ENCODE data around the gene NFE2L1.

Gene NFE2L1

GRCh38 chr17:48100160-48100559 is 52.0 kb downstream of the NFE2L1 start:
- in situ Hi-C loops (cut with HindIII; ENCODE audit: low pct_unique_long_range_greater_than_20kb, low sequenced_read_pairs): no loop called here
- DNase-seq (ENCODE audit: low read depth in 1 of 2, low spot score in 1 of 2): peak in 1 of 2 experiments; percentile 29
- no peak for TF ChIP-seq JUND (IDR thresholded peaks at IDR 0.05; ENCODE audit: low read depth)

GRCh38 chr17:48100591-48101011 is 52.4 kb downstream of the NFE2L1 start:
- DNase-seq (ENCODE audit: low read depth in 1 of 2, low spot score in 1 of 2): peak; percentile 45 to 86
- TF ChIP-seq JUND (IDR thresholded peaks at IDR 0.05; ENCODE audit: low read depth): no peak
- in situ Hi-C loops (cut with HindIII; ENCODE audit: low pct_unique_long_range_greater_than_20kb, low sequenced_read_pairs): no loop called here

GRCh38 chr17:48101012-48101720 is 53.0 kb downstream of the NFE2L1 start, which contains the start of gene CBX1:
TSS of gene CBX1 (minus strand) at chr17:48101478. CDS start at chr17:48077004, 24,474 bp downstream.
- TF ChIP-seq JUND (IDR thresholded peaks at IDR 0.05; ENCODE audit: low read depth): no peak
- DNase-seq (ENCODE audit: low read depth in 1 of 2, low spot score in 1 of 2): peak; percentile 75 to 97
- in situ Hi-C loops (cut with HindIII; ENCODE audit: low pct_unique_long_range_greater_than_20kb, low sequenced_read_pairs): no loop called here

GRCh38 chr17:48102043-48102750 is 54.0 kb downstream of the NFE2L1 start:
- in situ Hi-C loops (cut with HindIII; ENCODE audit: low pct_unique_long_range_greater_than_20kb, low sequenced_read_pairs): no loop called here
- DNase-seq (ENCODE audit: low read depth in 1 of 2, low spot score in 1 of 2): no peak
- no peak for TF ChIP-seq JUND (IDR thresholded peaks at IDR 0.05; ENCODE audit: low read depth)

- in situ Hi-C loops (cut with HindIII; ENCODE audit: low pct_unique_long_range_greater_than_20kb, low sequenced_read_pairs): no loop called here
- TF ChIP-seq JUND (IDR thresholded peaks at IDR 0.05; ENCODE audit: low read depth): no peak
- peak in 1 of 2 experiments; percentile 36 for DNase-seq (ENCODE audit: low read depth in 1 of 2, low spot score in 1 of 2)
These were observed 54.9 kb downstream of the NFE2L1 start for GRCh38 chr17:48102798-48103715.

- no peak for TF ChIP-seq JUND (IDR thresholded peaks at IDR 0.05; ENCODE audit: low read depth)
- in situ Hi-C loops (cut with HindIII; ENCODE audit: low pct_unique_long_range_greater_than_20kb, low sequenced_read_pairs): no loop called here
- DNase-seq (ENCODE audit: low read depth in 1 of 2, low spot score in 1 of 2): no peak
These were observed 56.3 kb downstream of the NFE2L1 start for GRCh38 chr17:48104440-48104839.

GRCh38 chr17:48106802-48107136 is 58.6 kb downstream of the NFE2L1 start:
- TF ChIP-seq JUND (IDR thresholded peaks at IDR 0.05; ENCODE audit: low read depth): no peak
- in situ Hi-C loops (cut with HindIII; ENCODE audit: low pct_unique_long_range_greater_than_20kb, low sequenced_read_pairs): no loop called here
- DNase-seq (ENCODE audit: low read depth in 1 of 2, low spot score in 1 of 2): no peak

GRCh38 chr17:48107137-48108055 is 59.2 kb downstream of the NFE2L1 start, which contains the start of gene SNX11:
TSS of gene SNX11 (plus strand) at chr17:48107766. CDS start at chr17:48112044, 4,278 bp downstream.
- peak; percentile 86 to 95 for DNase-seq (ENCODE audit: low read depth in 1 of 2, low spot score in 1 of 2)
- in situ Hi-C loops (cut with HindIII; ENCODE audit: low pct_unique_long_range_greater_than_20kb, low sequenced_read_pairs): no loop called here
- TF ChIP-seq JUND (IDR thresholded peaks at IDR 0.05; ENCODE audit: low read depth): no peak

- DNase-seq (ENCODE audit: low read depth in 1 of 2, low spot score in 1 of 2): no peak
- in situ Hi-C loops (cut with HindIII; ENCODE audit: low pct_unique_long_range_greater_than_20kb, low sequenced_read_pairs): no loop called here
- no peak for TF ChIP-seq JUND (IDR thresholded peaks at IDR 0.05; ENCODE audit: low read depth)
These were observed 62.6 kb downstream of the NFE2L1 start for GRCh38 chr17:48110761-48111160.

Data from T47D (cell line).